Activated T-cell treated with anti-CD3 and anti-CD28 coated beads for 1 hour (primary cell): ENCODE data around the gene FEN1.

Source experiments
- DNase-seq: peaks from one replicate; pipeline ENCODE4 v3.0.0-alpha.2; 2020; ENCODE audit warnings: low read depth

Gene FEN1

DNA sequence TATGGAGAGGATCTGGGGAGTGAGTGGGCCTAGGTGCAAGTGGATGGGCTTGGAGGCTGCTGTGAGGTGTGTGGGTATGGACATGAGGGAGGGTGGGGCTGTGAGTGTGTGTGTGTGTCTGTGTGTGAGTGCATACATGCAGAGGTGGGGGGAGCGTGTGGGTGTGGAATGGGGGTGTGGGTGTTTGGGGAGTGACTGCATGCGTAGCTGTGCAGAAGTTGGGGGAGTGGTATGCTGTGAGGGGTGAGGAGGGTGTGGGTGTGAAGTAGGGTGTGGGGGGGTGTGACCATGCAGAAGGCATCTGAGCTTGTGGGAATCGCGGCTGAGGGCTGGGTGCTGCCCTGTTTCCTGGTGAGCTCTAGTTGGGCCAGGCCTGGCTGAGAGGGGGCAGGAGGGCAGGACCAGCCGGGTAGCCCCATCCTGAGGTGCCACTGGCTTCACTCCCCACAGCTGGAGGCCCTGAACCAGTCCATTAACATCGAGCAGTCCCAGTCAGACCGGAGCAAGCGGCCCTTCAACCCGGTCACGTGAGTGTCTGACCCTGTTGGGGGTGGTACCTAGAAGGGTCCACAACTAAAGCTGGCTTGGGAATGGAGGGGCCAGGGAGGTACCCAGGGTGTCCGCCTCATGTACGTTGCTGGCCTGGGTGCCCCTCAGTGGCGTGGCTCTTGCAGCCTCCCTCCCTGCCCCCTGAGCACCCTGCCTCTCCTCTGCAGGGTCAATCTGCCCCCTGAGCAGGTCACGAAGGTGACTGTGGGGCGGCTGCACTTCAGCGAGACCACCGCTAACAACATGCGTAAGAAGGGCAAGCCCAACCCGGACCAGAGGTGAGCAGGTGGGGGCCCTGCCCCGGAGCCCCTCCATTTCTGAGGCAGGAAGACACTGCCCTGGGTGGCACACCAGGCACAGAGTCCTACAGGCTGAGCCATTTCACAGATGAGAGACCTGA lies 16.8 kb upstream of the FEN1 start:
- DNase-seq: no peak

DNA sequence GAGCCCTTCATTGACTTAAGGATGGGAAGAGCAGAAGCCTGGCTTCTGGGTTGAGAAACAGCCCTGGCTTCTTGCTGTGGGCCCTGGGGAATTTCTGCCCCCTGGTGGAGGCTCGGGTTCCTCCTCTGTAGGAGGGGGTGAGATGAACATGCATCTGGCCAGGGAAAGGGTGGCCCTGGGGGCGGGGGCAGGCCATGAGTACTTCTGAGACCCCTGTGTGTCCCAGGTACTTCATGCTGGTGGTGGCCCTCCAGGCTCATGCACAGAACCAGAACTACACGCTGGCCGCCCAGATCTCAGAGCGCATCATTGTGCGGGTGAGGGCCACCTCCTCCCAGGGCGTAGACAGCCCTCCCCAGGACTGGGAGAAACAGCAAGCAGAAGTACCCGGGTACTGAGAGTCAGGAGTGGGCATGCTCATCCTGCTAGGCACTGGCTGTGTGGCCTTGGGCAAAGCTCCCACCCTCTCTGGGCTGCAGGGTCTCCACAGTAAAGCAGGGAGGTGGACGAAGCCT lies 16.1 kb upstream of the FEN1 start:
- DNase-seq: peak; percentile 41

DNA sequence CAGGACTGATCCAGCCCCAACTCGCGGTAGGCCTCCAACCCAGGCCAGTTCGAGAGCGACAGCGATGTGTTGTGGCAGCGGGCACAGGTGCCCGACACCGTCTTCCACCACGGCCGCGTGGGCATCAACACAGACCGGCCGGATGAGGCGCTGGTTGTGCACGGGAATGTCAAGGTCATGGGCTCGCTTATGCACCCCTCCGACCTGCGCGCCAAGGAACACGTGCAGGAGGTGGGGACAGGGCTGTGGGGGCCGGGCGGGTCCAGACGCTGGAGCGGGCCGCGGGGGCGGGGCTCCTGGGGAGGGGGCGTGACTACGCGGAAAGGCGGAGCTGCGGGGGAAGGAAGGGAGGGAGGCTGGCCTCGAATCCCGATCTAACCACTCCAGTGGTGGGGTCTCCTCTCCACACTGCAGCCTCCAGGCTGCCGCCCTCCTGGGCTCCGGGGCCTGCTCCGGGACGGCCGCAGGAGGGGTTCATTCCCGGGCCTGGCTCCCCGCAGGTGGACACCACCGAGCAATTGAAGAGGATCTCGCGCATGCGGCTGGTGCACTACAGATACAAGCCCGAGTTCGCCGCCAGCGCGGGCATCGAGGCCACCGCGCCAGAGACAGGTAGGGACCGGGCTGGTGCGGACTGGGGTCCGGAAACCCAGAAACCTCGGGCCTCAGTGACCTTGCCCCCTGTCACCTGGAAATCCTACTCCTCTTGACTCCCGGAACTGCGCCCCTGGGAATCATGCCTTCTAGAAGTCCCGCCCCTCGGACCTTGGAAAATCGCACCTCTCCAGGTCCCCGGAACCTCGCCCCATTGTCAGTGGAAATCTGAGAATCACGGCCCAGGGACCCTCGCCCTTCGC lies 15.2 kb upstream of the FEN1 start:
- peak; percentile 54 for DNase-seq

DNA sequence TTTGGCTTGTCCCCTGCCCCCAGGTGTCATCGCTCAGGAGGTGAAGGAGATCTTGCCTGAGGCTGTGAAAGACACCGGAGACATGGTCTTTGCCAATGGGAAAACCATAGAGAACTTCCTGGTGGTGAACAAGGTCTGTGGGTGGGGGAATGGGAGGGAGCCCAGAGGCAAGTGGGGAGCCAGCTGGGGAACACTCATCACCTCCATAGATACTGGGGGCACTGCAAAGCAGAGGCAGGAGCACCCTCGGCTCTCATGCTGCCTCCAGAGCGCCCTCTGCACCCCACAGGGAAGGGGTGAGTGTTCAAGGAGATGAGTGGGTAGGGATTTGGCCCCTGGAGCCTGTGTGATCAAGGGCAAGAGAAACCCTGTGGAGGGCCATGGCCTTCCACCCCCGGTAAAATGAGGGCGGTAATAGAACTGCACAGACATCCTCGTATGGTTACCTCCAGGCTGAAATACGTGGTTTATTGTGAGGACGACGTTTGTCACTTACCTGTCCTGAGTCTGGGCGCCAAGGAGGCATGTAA lies 14.3 kb upstream of the FEN1 start:
- DNase-seq: no peak

DNA sequence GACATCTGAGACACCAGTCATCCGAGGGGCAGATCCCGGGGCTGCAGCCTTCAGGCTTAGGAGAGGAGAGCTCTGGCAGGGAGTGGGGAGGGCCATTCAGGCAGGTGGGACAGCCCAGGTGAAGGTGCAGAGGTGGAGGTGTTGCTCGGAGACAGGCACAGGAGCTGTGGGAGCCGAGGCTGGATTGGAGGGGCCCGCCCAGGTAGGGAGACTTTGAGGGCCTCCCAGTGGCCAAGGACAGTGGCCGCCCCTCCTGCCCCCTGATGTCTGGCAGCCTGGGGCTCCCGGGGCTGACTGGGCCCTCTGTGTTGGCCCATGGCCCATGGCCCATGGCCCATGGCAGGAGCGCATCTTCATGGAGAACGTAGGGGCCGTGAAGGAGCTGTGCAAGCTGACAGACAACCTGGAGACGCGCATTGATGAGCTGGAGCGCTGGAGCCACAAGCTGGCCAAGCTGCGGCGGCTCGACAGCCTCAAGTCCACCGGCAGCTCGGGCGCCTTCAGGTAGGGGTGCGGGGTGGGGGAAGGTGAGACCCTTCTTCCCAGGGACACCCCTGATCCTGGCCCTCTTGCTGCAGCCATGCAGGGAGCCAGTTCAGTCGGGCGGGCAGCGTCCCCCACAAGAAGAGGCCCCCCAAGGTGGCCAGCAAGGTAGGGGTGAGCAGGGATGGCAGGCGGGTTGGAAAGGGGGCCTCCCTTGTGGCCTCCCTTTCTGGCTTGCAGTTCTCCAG lies 13.6 kb upstream of the FEN1 start:
- DNase-seq: no peak

DNA sequence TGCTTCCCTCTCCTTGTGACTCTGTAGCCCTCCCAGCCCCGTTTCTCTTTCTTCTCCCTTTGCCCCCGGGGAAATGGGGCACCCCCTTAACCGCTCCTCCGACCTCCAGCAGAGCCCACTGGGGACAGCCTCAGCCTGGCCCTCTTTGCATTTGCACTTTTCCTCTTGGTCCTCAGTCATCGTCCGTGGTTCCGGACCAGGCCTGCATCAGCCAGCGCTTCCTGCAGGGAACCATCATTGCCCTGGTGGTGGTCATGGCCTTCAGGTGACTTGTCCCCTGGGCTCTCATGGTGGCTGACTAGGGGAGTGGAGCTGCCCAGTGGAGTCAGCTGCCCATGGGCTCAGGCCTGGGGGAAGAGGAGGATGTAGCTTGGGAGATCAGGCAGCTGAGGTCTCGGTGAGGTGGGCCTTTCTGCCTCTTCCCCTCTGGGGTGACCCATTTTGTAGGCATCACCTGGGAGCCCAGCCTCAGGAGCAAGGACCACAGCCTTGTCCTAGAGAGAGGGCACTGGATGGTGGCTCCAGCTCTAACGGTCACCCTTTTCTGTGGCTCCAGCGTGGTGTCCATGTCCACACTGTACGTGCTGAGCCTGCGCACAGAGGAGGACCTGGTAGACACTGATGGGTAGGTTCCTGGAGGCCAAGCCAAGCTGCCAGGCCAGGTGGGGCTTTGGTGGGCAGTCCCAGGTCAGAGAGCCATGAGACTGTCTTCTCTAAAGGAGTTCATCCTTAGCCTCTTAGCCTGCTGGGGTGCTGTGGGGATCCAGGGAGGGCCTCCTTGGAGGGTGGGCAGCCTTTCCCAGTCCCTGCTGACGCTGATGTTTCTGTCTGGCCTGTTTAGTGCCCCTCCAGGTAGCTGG lies 12.8 kb upstream of the FEN1 start:
- DNase-seq: no peak

DNA sequence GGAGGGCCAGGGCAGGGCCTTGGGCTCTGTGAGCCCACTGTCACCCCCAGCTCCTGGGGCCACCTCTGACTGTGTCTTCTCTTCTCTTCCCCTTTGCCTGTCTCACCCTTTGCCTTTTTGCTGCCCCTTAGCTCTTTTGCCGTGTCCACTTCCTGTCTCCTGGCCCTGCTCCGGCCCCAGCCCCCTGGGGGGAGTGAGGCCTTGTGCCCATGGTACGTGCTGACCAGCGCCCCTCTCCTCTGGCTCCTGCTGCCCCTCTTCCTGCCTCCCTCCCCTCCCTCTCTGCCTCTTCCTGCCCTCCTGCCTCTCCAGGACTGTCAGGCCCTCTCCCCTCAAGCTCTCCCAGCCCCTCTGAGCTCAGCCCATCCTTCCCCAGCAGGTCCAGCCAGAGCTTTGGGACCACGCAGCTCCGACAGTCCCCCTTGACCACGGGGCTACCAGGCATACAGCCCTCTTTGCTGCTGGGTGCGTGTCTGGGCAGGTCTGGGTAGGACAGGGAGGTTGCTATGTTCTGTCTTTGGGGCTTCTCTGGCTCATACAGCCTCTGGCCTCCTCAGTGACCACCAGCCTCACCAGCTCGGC lies 12.0 kb upstream of the FEN1 start:
- no peak for DNase-seq

DNA sequence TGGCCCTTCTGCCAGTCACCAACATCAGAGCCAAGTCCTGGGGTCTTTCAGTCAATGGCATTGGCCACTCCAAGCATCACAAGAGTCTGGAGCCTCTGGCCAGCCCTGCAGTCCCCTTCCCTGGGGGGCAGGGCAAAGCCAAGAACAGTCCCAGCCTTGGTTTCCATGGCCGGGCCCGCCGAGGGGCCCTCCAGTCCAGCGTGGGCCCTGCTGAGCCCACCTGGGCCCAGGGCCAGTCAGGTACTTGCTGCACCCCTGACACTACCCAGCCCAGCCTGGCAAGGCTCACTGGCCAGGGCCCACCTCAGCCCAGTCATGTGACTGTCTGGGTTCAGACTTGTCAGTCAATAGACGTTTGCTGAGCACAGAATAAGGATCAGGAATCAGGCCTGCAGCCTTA lies 11.1 kb upstream of the FEN1 start:
- no peak for DNase-seq

DNA sequence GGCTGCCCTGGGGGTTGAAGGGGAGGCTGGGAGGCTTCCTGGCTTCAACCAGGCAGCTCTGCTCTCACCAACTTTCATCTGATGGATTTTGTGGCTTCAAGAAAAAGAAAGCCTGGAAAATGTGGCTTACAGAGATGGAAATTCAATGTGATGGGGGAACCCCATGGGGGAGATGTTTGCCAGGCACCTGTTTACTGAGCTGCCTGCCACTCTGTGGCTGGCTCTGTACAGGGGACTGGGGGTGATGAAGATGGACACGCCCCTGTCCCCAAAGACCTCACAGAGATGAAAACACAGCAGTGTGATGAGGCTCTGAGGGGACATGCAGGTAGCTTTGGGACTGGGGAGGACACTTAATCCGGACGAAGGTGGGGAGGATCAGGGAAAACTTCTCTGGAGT lies 10.4 kb upstream of the FEN1 start:
- DNase-seq: no peak

DNA sequence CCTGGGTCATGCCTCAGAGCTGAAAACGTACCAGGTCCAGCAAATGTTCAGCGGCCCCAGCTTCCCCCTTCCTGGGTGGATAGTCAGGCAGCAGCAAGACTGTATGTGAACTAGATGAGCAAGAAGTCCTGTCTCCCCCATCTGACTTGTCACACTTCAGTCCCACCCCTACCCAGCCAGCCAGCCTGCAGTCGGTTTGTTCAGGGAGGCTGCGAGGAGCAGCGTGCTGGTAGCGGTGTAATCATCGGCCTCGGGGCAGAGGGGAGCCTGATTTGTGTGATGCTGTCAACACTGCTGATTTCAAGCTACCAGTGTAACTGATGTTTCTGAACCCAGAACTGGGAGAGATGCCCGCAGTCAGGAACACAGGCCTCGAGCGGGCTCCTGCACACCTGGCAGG lies 9.9 kb upstream of the FEN1 start:
- no peak for DNase-seq

DNA sequence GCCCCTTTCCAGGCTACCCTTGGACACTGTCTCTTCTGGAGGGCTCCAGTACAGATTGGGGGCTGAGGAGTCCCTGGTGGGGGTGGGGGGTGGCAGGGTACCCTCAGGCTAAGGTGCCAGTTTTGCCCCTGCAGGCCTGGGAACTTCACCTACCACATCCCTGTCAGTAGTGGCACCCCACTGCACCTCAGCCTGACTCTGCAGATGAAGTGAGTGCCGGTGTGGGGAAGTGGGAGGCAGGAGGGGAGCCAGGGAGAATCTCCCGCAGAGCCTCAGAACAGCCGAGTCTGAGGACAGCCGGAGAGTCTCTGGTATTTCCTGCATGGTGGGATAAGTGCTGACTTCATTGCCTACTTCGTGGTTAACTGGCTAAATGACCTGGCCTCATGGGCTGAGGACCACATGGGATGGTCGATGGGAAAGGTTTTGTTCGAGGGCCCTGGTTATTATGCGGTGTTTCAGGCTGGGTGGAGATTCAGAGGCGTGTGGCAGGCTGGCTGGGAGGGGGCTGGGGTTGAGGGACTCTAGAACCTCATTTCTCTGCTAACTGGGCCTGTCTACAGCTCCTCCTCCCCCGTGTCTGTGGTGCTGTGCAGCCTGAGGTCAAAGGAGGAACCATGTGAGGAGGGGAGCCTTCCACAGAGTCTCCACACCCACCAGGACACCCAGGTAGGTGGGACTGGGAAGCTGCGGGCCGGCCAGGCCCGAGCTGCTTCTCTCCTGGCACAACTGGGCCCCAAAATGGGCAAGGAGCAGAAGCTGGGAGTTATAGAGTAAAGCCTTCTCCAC lies 8.8 kb upstream of the FEN1 start:
- DNase-seq: no peak

DNA sequence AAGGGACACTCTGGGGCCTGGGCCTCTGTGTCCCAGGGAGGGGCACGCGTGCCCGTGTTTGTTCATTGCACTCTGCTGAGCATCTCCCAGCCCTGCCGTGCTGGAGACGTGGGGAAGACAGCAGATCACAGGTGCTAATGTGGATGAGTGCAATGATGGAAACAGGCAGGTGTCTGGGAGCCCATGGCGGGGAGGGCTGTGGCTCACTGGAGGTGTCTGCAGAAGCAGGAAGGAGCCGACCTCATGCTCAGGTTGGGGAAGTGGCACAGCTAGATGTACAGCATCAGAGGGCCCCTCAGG lies 8.3 kb upstream of the FEN1 start:
- no peak for DNase-seq

DNA sequence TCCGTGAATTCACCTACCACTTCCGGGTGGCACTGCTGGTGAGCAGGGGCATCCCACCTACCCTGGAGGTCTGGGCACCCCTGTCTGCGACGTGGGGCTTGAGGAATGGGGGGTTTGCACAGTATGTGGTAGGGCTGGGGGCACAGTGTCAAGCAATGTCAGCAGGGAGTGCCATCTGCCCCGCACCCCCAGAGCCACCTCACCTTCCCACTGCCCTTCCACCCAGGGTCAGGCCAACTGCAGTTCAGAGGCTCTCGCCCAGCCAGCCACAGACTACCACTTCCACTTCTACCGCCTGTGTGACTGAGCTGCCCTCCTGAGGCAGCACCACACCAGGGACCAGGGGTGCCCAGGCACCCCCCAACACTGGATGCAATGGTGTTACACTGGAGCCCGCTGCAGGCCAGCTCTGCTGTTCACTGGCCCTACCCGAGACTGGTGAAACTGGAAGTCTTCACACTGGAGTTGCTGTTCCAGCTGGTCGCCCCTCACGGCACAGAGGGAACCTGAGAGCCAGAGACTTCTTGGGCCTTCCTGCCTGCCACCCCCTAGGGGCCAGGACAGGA lies 6.8 kb upstream of the FEN1 start:
- no peak for DNase-seq

DNA sequence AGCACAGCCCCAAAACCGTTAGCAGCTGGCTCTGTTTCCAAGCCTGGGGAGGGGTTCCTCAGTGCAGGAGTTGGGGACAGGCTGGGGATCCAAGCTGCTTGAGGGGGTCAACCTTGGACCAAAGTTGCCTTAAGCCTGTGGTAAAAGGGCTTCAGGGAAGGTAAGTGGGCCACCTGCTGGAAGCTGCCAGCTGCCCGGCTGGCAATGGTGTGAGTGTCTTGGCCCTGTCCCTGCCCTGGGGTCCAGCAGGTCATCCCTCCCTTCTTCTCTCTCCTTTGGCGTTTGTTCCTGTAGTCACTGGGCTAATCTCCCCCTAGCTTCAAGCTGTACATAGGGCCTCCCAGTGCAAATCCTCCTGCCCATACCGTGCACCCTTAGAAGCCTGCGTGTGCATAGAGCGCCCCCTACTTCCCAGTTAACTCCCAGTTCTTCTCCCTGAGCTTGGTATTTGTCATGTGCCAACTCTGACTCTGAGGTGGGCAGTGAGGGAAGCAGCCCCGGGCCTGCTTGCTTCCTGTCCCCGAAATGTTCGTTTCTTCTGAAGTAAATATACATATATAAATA lies 4.7 kb upstream of the FEN1 start:
- no peak for DNase-seq

DNA sequence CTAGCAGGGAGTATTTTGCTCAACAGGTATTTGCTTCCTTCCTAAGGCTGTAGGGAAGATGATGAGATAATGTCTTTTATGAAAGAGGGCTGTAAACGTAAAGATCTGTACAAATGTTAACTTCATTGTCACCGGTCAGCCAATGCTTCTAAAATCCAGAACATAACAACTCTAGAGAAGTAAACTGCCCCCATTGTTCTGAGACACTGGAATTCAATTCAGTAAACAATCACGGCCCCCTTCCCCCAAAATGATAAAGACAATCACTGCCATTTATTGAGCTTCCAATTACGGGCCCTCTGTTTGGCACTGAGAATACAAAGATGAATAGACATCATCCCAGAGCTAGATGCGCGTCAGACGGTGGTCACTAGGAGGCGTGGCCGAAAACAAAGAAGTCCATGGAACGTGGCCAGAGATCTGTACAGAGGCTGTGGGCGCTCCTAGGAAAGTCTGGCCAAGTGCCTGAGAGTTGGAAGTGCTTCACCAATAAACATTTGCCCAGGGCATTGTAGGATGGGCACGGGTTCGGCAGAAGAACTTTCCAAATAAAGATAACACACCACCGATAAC lies 888 bp upstream of the FEN1 start:
- no peak for DNase-seq

DNA sequence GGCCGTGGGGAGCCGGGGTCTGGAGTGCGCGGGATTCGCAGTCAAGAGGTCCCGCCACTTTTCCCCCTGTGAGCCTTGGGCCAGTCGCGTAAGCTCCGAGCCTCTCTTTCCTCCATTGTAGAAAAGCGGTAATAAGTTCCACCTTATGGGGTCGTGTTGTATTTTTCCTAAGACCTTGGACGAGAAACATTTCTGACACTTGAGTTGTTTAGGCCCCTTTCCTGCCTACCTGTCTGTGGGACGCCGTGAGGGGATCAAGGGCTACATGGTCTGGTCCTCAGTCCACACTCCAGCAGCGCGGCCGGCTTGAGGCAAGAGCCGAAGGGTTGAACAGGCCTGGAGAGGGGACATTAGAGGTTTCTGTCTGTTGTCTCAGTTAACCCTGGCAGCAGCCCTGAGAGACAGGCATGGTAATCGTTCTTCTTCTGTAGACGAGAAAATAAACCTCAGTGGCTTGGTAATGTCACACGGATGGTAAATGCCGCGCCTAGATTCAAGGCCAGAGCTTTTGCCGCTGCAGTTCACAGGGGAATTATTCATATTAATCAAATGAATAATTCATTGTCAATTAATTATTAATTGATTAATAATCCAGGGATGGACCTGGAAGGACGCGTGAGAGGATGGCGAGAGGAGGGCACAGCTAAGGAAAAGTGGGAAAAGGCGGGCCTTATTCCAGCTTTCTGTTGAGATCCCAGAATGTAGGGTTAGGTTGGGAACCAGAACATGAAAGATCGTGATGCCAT lies 545 bp downstream of the FEN1 start:
- no peak for DNase-seq

DNA sequence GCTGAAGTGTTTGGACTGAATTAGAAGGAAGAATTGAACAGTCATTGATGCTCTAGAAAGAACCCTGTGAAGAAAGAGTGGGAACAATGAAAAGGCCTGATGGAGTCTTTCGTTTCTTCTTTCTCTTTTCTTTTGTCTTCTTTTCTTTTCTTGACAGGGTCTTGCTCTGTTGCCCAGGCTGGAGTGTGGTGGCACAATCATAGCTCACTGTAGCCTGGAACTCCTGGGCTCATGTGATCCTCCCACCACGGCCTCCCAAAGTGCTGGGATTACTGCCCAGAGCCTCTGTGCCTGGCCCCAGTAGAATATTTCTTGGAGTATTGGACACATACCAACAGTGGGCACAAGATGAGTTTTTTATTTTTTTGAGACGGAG lies 1.1 kb downstream of the FEN1 start:
- no peak for DNase-seq

DNA sequence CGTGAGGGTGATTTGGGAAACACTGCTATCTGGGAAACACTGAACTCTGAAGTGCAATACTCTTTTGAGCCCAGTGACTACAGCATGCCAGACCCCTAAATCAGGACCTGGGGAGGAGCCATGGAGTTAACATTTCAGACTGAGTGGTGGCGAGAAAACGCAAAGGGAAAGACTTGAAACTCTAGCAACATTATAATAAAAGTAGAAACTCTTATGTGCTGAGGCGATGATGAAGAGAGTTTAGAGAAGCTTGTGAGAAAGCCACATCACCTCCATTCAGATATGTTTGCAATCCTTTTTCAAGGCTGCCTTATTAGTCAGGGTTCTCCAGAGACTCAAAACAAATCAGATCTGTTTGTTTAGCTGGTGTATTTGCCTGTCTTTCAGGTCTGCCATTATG lies 1.9 kb downstream of the FEN1 start:
- no peak for DNase-seq
